ENCODE data around the gene NCOA7. TPM values are rescaled to one million over a fixed set of nuclear protein-coding genes. Genes with fewer than 3 reads are reported as not detected.

The NCOA7 gene
- total and polyA plus RNA-seq, 9 of the 15 experiments (the other 6 are each of a cell fraction or from before 2014, with no cell fraction given): 5.8 to 14.6 (median 9.3) TPM

- TF ChIP-seq KLF10 (CRISPR knock-in tag; IDR thresholded peaks at IDR 0.05): no peak
- TF ChIP-seq, protein P1, sequence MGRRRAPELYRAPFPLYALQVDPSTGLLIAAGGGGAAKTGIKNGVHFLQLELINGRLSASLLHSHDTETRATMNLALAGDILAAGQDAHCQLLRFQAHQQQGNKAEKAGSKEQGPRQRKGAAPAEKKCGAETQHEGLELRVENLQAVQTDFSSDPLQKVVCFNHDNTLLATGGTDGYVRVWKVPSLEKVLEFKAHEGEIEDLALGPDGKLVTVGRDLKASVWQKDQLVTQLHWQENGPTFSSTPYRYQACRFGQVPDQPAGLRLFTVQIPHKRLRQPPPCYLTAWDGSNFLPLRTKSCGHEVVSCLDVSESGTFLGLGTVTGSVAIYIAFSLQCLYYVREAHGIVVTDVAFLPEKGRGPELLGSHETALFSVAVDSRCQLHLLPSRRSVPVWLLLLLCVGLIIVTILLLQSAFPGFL (CRISPR knock-in tag; IDR thresholded peaks at IDR 0.05): no peak
- no peak for TF ChIP-seq LARP7 (IDR thresholded peaks at IDR 0.05)
- TF ChIP-seq E2F6 (IDR thresholded peaks at IDR 0.05; ENCODE audit: borderline replicate concordance in 1 of 2, extremely low read depth in 1 of 2, insufficient read depth in 1 of 2, insufficient read length in 1 of 2, low read depth in 1 of 2, low read length in 1 of 2, poor library complexity in 1 of 2, severe bottlenecking in 1 of 2): no peak
- TF ChIP-seq GABPB2 (CRISPR knock-in tag; conservative IDR thresholded peaks at IDR 0.05): no peak
- TF ChIP-seq CEBPB (tag; IDR thresholded peaks at IDR 0.05): no peak
- TF ChIP-seq ZBTB17 (CRISPR knock-in tag; IDR thresholded peaks at IDR 0.05): no peak
- TF ChIP-seq MCM7 (IDR thresholded peaks at IDR 0.05): no peak
- TF ChIP-seq HNRNPL (IDR thresholded peaks at IDR 0.05; ENCODE audit: low read depth, low read length): no peak
- TF ChIP-seq CBFA2T3 (IDR thresholded peaks at IDR 0.05): no peak
Measured at GRCh38 chr6:125940247-125941041, 149.7 kb downstream of the NCOA7 start (continued).
